Hepatocyte (in vitro differentiated cells): ENCODE results near the gene CDCA7L. TPM values are rescaled to one million over a fixed set of nuclear protein-coding genes. Genes with fewer than 3 reads are reported as not detected.
"Not testable (repeated sequence)": the region's sequence is repeated elsewhere in the genome, so short reads cannot be mapped to it uniquely, and the experiment has no call there.

Experiments used
- DNase-seq: peaks from one replicate; pipeline ENCODE4 v3.0.0-alpha.2; 2016; ENCODE audit warnings: low spot score
- H2AFZ ChIP-seq: fragments of 200-600 bp; sonication (generic); 2 replicates; pipeline ENCODE4 v1.6.0; 2016; ENCODE audit warnings: antibody characterized with exemption, mild to moderate bottlenecking
- H3K27ac ChIP-seq: fragments of 200-600 bp; sonication (generic); 2 replicates; pipeline ENCODE4 v1.5.1; 2016; ENCODE audit warnings: mild to moderate bottlenecking
- H3K27me3 ChIP-seq: fragments of 200-600 bp; sonication (generic); 2 replicates; pipeline ENCODE4 v1.6.1; 2016
- H3K36me3 ChIP-seq: fragments of 200-600 bp; sonication (generic); replicated peaks from 2 replicates; pipeline ENCODE4 v1.5.1; 2016; ENCODE audit warnings: low read depth; ENCODE audit not compliant: insufficient read depth
- H3K4me1 ChIP-seq: fragments of 200-600 bp; sonication (generic); 2 replicates; pipeline ENCODE4 v1.5.1; 2016; ENCODE audit warnings: mild to moderate bottlenecking, moderate library complexity; ENCODE audit not compliant: insufficient read depth
- H3K4me2 ChIP-seq: fragments of 200-600 bp; sonication (generic); 2 replicates; pipeline ENCODE4 v1.6.0; 2016
- H3K4me3 ChIP-seq: fragments of 200-600 bp; sonication (generic); 2 replicates; pipeline ENCODE4 v1.5.1; 2016; ENCODE audit warnings: mild to moderate bottlenecking
- H3K79me2 ChIP-seq: fragments of 200-600 bp; sonication (generic); 2 replicates; pipeline ENCODE4 v1.6.0; 2017; ENCODE audit warnings: mild to moderate bottlenecking
- H3K9me2 ChIP-seq: fragments of 200-600 bp; sonication (generic); replicated peaks from 2 replicates; pipeline ENCODE4 v1.6.0; 2017; ENCODE audit warnings: mild to moderate bottlenecking; ENCODE audit not compliant: insufficient read depth
- H3K9me3 ChIP-seq: fragments of 200-600 bp; sonication (generic); 2 replicates; pipeline ENCODE4 v1.5.1; 2016; ENCODE audit warnings: low read depth, mild to moderate bottlenecking
- H4K20me1 ChIP-seq: fragments of 200-600 bp; sonication (generic); 2 replicates; pipeline ENCODE4 v1.6.0; 2016; ENCODE audit warnings: mild to moderate bottlenecking; ENCODE audit not compliant: insufficient read depth, poor library complexity, severe bottlenecking
- CTCF ChIP-seq: fragments of 200-600 bp; sonication (generic); IDR thresholded peaks from 2 replicates; pipeline ENCODE4 v1.5.1; 2016; ENCODE audit warnings: antibody characterized with exemption, mild to moderate bottlenecking; ENCODE audit not compliant: poor library complexity
- EZH2 ChIP-seq: fragments of 200-600 bp; sonication (generic); IDR thresholded peaks from 2 replicates; pipeline ENCODE4 v1.6.1; 2016; ENCODE audit warnings: antibody characterized with exemption, mild to moderate bottlenecking, borderline replicate concordance
- EZH2phosphoT487 ChIP-seq: fragments of 200-600 bp; sonication (generic); IDR thresholded peaks from one replicate; pipeline ENCODE4 v1.6.1; 2018; ENCODE audit warnings: antibody characterized with exemption, mild to moderate bottlenecking, low read depth, moderate library complexity; ENCODE audit not compliant: unreplicated experiment, severe bottlenecking
- WGBS: methylation state at CpG from one replicate; pipeline ENCODE4 v1.1.6; 2016; ENCODE audit warnings: low lambda C conversion rate; ENCODE audit errors: missing lambda C conversion rate; 5-methylcytosine and 5-hydroxymethylcytosine counted together
- polyA plus RNA-seq: library from polyadenylated mRNA; unstranded; fragments of >200 nt; fragmentation: Nextera tagmentation; extraction: Ambion mirVana; gene quantifications from 2 replicates; pipeline ENCODE4 v1.2.1, GENCODE V29; 2016
- total RNA-seq: library from RNA; depleted of rRNA; stranded (reverse); fragments of >200 nt; gene quantifications from 2 replicates; pipeline ENCODE4 v1.2.3, GENCODE V29; 2014

CDCA7L gene
- total and polyA plus RNA-seq, 2 experiments from 2014 or later, result 4.5 to 13.0 TPM

- TF ChIP-seq EZH2phosphoT487 (no peak), EZH2 (no peak), CTCF (no peak)
- Histone ChIP-seq H3K4me1 (peaks cover 6% of the 10 kb centered on the region), H2AFZ (no peak overlapping the region), H3K36me3 (no peaks in the 10 kb centered on the region), H4K20me1 (no peaks in the 10 kb centered on the region), H3K27ac (no peak overlapping the region), H3K9me3 (no peaks in the 10 kb centered on the region), H3K79me2 (no peaks in the 10 kb centered on the region), H3K27me3 (peaks cover 3% of the 10 kb centered on the region), H3K4me3 (no peak overlapping the region), H3K9me2 (no peaks in the 10 kb centered on the region), H3K4me2 (no peak overlapping the region)
- 97% methylated on average over 2 of the region's 2 CpGs for WGBS
- no peak for DNase-seq
These were observed 7.2 kb downstream of the CDCA7L start for GRCh38 chr7:21938463-21938862.

GRCh38 chr7:21934808-21935207 is 10.9 kb downstream of the CDCA7L start:
- no peaks in the 10 kb centered on the region for H3K9me2 ChIP-seq
- no peak overlapping the region for H3K4me2 ChIP-seq
- no peaks in the 10 kb centered on the region for H3K27me3 ChIP-seq
- TF ChIP-seq CTCF, result no peak
- no peak for TF ChIP-seq EZH2phosphoT487
- TF ChIP-seq EZH2, result no peak
- no peaks in the 10 kb centered on the region for H4K20me1 ChIP-seq
- no peaks in the 10 kb centered on the region for H3K9me3 ChIP-seq
- H3K36me3 ChIP-seq, result no peaks in the 10 kb centered on the region
- no peak overlapping the region for H3K27ac ChIP-seq
- no peaks in the 10 kb centered on the region for H3K79me2 ChIP-seq
- H2AFZ ChIP-seq, result no peak overlapping the region
- DNase-seq, result no peak
- H3K4me1 ChIP-seq, result no peaks in the 10 kb centered on the region
- no peak overlapping the region for H3K4me3 ChIP-seq

- H2AFZ ChIP-seq, H4K20me1 ChIP-seq, H3K4me2 ChIP-seq, H3K36me3 ChIP-seq, DNase-seq, H3K4me1 ChIP-seq, H3K9me2 ChIP-seq, H3K4me3 ChIP-seq, H3K9me3 ChIP-seq, H3K27me3 ChIP-seq, H3K27ac ChIP-seq, H3K79me2 ChIP-seq: not testable (repeated sequence)
- 79% methylated on average over 3 of the region's 3 CpGs for WGBS
These were observed 12.4 kb downstream of the CDCA7L start for GRCh38 chr7:21933293-21933692.

- no peak for DNase-seq
- Histone ChIP-seq H3K27me3 (no peaks in the 10 kb centered on the region), H3K4me3 (no peak overlapping the region), H3K36me3 (no peaks in the 10 kb centered on the region), H2AFZ (no peak overlapping the region), H3K4me2 (no peak overlapping the region), H4K20me1 (no peaks in the 10 kb centered on the region), H3K27ac (no peak overlapping the region), H3K9me2 (no peaks in the 10 kb centered on the region), H3K9me3 (no peaks in the 10 kb centered on the region), H3K4me1 (no peaks in the 10 kb centered on the region), H3K79me2 (no peaks in the 10 kb centered on the region)
- TF ChIP-seq CTCF (no peak), EZH2phosphoT487 (no peak)
- whole genome bisulfite sequencing, result 68% methylated on average over 6 of the region's 6 CpGs
These were observed 18.0 kb downstream of the CDCA7L start for GRCh38 chr7:21927693-21928092.
